ENCODE data around the gene CFAP53. TPM values are rescaled to one million over a fixed set of nuclear protein-coding genes. Genes with fewer than 3 reads are reported as not detected.

The CFAP53 gene
- total RNA-seq, 2 donors from 2014 or later: 0.37 to 0.66 TPM

DNA sequence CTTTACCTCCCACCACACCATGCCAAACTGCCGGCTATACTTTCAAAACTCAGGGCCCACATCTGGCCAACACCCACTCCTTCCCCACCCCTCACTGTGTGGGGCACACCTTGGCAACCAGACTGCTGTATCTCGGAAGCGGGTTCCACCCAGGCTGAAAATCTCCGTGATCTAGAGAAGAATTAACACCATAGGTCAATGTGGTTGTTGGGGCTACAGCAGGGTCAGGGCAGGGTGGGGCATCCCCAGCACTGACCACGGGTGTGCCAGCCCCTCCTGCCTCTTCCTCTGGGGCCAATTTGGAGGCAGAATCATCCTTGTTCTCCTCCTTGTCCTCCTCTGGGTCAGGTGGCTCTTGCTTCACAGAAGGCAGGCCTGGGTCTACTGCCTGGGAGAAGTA is 6.3 kb upstream of the CFAP53 start:
- Mint-ChIP-seq H3K36me3 (ENCODE audit: low read depth) (peaks cover 76% of the 10 kb centered on the region), H3K27ac (no peak overlapping the region), H3K27me3 (ENCODE audit: insufficient read depth) (no peaks in the 10 kb centered on the region), H3K4me3 (no peak overlapping the region), H3K4me1 (peaks cover 12% of the 10 kb centered on the region), H3K9me3 (no peaks in the 10 kb centered on the region)
- Histone ChIP-seq H3K4me1 (ENCODE audit: control insufficient read depth, insufficient read depth, low read length) (no peaks in the 10 kb centered on the region), H3K4me3 (ENCODE audit: low read length) (no peak overlapping the region), H3K9me3 (ENCODE audit: control insufficient read depth, low read length) (no peaks in the 10 kb centered on the region), H3K27ac (ENCODE audit: low read depth, low read length) (no peak overlapping the region), H3K9ac (ENCODE audit: extremely low read depth, low read length, poor library complexity, severe bottlenecking) (no peak overlapping the region), H3K36me3 (ENCODE audit: control insufficient read depth, insufficient read depth, low read length) (peaks cover 94% of the 10 kb centered on the region), H3K27me3 (ENCODE audit: control insufficient read depth, insufficient read depth, low read length, poor library complexity, severe bottlenecking) (no peaks in the 10 kb centered on the region)
- WGBS, 2 experiments (ENCODE audit: insufficient coverage in 1 of 2, insufficient read length in 1 of 2): 92 to 100% methylated on average over 4 to 5 of the region's 5 CpGs
- DNase-seq: no peak
- TF ChIP-seq, protein P1, sequence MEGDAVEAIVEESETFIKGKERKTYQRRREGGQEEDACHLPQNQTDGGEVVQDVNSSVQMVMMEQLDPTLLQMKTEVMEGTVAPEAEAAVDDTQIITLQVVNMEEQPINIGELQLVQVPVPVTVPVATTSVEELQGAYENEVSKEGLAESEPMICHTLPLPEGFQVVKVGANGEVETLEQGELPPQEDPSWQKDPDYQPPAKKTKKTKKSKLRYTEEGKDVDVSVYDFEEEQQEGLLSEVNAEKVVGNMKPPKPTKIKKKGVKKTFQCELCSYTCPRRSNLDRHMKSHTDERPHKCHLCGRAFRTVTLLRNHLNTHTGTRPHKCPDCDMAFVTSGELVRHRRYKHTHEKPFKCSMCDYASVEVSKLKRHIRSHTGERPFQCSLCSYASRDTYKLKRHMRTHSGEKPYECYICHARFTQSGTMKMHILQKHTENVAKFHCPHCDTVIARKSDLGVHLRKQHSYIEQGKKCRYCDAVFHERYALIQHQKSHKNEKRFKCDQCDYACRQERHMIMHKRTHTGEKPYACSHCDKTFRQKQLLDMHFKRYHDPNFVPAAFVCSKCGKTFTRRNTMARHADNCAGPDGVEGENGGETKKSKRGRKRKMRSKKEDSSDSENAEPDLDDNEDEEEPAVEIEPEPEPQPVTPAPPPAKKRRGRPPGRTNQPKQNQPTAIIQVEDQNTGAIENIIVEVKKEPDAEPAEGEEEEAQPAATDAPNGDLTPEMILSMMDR (conservative IDR thresholded peaks at IDR 0.05): no peak

DNA sequence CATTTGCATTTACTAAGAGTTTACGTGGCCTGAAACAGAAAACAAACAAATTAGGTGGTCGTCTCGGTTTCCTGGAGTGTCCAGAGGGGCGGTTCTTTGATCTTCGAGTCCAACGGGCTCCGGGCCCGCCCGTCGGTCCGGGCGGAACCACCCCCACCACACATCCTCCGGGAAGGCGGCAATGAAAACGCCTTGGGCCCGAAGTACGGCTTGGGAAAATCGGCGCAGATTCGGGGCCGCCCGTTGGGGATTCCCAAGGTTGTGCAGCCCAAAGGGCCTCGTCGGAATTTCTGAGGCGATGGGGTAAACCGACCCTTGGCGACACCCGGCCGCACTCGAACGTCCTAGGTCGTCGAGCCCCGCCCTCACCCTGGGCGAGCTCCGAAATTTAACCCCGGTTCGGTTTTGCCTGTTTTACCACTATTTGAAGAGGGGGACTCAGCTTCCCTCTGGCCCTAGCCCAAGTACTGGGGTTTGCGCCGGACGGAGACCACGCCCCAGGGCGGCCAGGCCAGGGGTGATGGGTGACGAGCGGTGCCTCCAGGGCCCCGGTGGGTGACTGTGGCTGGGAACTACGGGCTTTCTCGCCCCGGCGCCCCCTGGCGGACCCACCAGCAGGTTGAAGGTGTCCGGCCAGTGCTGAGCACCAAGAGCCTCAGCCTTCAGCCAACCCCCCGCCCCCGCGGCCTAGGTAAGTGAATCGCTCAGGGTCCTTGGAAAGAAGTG is 1.9 kb upstream of the CFAP53 start:
- Histone ChIP-seq H3K9me3 (ENCODE audit: control insufficient read depth, low read length) (no peaks in the 10 kb centered on the region), H3K4me1 (ENCODE audit: control insufficient read depth, insufficient read depth, low read length) (no peaks in the 10 kb centered on the region), H3K9ac (ENCODE audit: extremely low read depth, low read length, poor library complexity, severe bottlenecking) (no peak overlapping the region), H3K27me3 (ENCODE audit: control insufficient read depth, insufficient read depth, low read length, poor library complexity, severe bottlenecking) (peaks cover 17% of the 10 kb centered on the region), H3K27ac (ENCODE audit: low read depth, low read length) (no peak overlapping the region), H3K4me3 (ENCODE audit: low read length) (no peak overlapping the region), H3K36me3 (ENCODE audit: control insufficient read depth, insufficient read depth, low read length) (peaks cover 59% of the 10 kb centered on the region)
- WGBS, 2 experiments (ENCODE audit: insufficient coverage in 1 of 2, insufficient read length in 1 of 2): 87 to 96% methylated on average over 19 to 56 of the region's 56 CpGs
- Mint-ChIP-seq H3K4me1 (peaks cover 3% of the 10 kb centered on the region), H3K9me3 (no peaks in the 10 kb centered on the region), H3K4me3 (peak overlapping the region; percentile 66), H3K27ac (peak overlapping the region; percentile 83), H3K36me3 (ENCODE audit: low read depth) (peaks cover 40% of the 10 kb centered on the region), H3K27me3 (ENCODE audit: insufficient read depth) (peaks cover 16% of the 10 kb centered on the region)
- peak; percentile 96 for DNase-seq
- TF ChIP-seq, protein P1 (conservative IDR thresholded peaks at IDR 0.05): peak; percentile 92

DNA sequence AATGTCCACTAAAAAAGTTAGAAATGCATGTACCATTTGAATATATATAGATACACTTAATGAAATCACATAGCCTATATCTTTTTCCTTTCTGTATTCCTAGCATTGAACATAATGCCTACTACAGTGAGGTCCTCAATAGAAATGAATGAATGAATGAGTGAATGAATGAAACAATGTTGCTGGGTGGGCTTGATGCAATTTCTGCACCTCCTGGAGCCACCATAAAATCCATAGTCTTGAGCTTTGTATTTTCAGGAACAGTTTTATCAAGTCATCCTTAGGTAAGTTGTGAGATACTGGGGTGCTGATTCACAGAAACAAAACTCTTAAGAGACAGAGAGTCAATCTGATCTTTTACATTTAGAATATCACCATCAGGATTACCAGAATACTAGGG is 3.3 kb downstream of the CFAP53 start:
- peaks cover 5% of the 10 kb centered on the region for H3K36me3 Mint-ChIP-seq (ENCODE audit: low read depth)

More for the DNA sequence above, 3.3 kb downstream of the CFAP53 start:
- no peak for DNase-seq
- H3K4me3 ChIP-seq (ENCODE audit: low read length): no peak overlapping the region
- TF ChIP-seq, protein P1 (conservative IDR thresholded peaks at IDR 0.05): no peak
- Mint-ChIP-seq H3K9me3 (peaks cover 3% of the 10 kb centered on the region), H3K27ac (no peak overlapping the region), H3K4me1 (peaks cover 2% of the 10 kb centered on the region), H3K4me3 (no peak overlapping the region), H3K27me3 (ENCODE audit: insufficient read depth) (peaks cover 35% of the 10 kb centered on the region)
- H3K27me3 ChIP-seq (ENCODE audit: control insufficient read depth, insufficient read depth, low read length, poor library complexity, severe bottlenecking): peaks cover 30% of the 10 kb centered on the region
- H3K36me3 ChIP-seq (ENCODE audit: control insufficient read depth, insufficient read depth, low read length): peaks cover 9% of the 10 kb centered on the region
- H3K9ac ChIP-seq (ENCODE audit: extremely low read depth, low read length, poor library complexity, severe bottlenecking): no peak overlapping the region
- no peak overlapping the region for H3K27ac ChIP-seq (ENCODE audit: low read depth, low read length)
- H3K4me1 ChIP-seq (ENCODE audit: control insufficient read depth, insufficient read depth, low read length): no peaks in the 10 kb centered on the region
- H3K9me3 ChIP-seq (ENCODE audit: control insufficient read depth, low read length): no peaks in the 10 kb centered on the region
